ENCODE results near the gene FER. TPM values are rescaled to one million over a fixed set of nuclear protein-coding genes. Genes with fewer than 3 reads are reported as not detected.
"Not testable (repeated sequence)": the region's sequence is repeated elsewhere in the genome, so short reads cannot be mapped to it uniquely, and the experiment has no call there.

Gene FER
- total RNA-seq: 10 to 100 TPM; 39.8 to 40.4 TPM
- 17.5 TPM for polyA plus RNA-seq (ENCODE audit: insufficient read depth, low read depth, low replicate concordance)
- long read RNA-seq, donor 1: 0 reads
- long read RNA-seq, donor 2: 0 reads

- no peak for TF ChIP-seq POLR2A (IDR thresholded peaks at IDR 0.05)
- TF ChIP-seq CTCF (IDR thresholded peaks at IDR 0.05): no peak
- H3K27ac ChIP-seq: peak within 1 kb of the TSS; percentile 86 to 98
- no peaks in the 10 kb centered on the region for H3K36me3 ChIP-seq (ENCODE audit: low read depth, missing control alignments)
- DNase-seq: peak; percentile 65
- peak within 1 kb of the TSS; percentile 78 to 96 for H3K4me3 ChIP-seq
- intact Hi-C loops (cut with DNase I; ENCODE audit: low total_unique reads): no loop called here
- H3K27me3 ChIP-seq: no peaks in the 10 kb centered on the region
- WGBS, 2 donors: 0 to 1% methylated on average over 19 to 21 of the region's 21 CpGs
- H3K9me3 ChIP-seq: no peaks in the 10 kb centered on the region
- peaks cover 10% of the 10 kb centered on the region for H3K4me1 ChIP-seq
Measured at GRCh38 chr5:108747774-108748400, at the start of gene FER. Gene FER, plus strand, starts transcription at chr5:108747897. Its CDS starts 50,286 bp downstream, at chr5:108798183.

- intact Hi-C loops (cut with DNase I; ENCODE audit: low total_unique reads); H3K9me3 ChIP-seq; H3K36me3 ChIP-seq (ENCODE audit: low read depth, missing control alignments); H3K4me3 ChIP-seq; H3K27me3 ChIP-seq; H3K4me1 ChIP-seq; H3K27ac ChIP-seq; DNase-seq: not testable (repeated sequence)
- 90 to 96% methylated on average over 5 of the region's 5 CpGs for WGBS, 2 donors
Measured at GRCh38 chr5:108700388-108700787, 47.3 kb upstream of the FER start.

- Histone ChIP-seq H3K27ac (no peak overlapping the region), H3K9me3 (no peaks in the 10 kb centered on the region), H3K4me3 (no peak overlapping the region), H3K4me1 (no peaks in the 10 kb centered on the region), H3K36me3 (ENCODE audit: low read depth, missing control alignments) (no peaks in the 10 kb centered on the region), H3K27me3 (no peaks in the 10 kb centered on the region)
- intact Hi-C loops (cut with DNase I; ENCODE audit: low total_unique reads): no loop called here
- TF ChIP-seq CTCF (IDR thresholded peaks at IDR 0.05) (no peak), POLR2A (IDR thresholded peaks at IDR 0.05) (no peak)
- WGBS, 2 donors: 39 to 41% methylated on average over 2 to 3 of the region's 3 CpGs
- no peak for DNase-seq
Measured at GRCh38 chr5:108700930-108701329, 46.8 kb upstream of the FER start.

GRCh38 chr5:108702546-108702945 lies 45.2 kb upstream of the FER start:
- Histone ChIP-seq H3K36me3 (ENCODE audit: low read depth, missing control alignments) (no peaks in the 10 kb centered on the region), H3K27me3 (no peaks in the 10 kb centered on the region), H3K27ac (no peak overlapping the region), H3K4me3 (no peak overlapping the region), H3K9me3 (no peaks in the 10 kb centered on the region), H3K4me1 (no peaks in the 10 kb centered on the region)
- 48 to 69% methylated on average over 5 of the region's 5 CpGs for WGBS, 2 donors
- no peak for DNase-seq
- no peak for TF ChIP-seq POLR2A (IDR thresholded peaks at IDR 0.05)
- TF ChIP-seq CTCF (IDR thresholded peaks at IDR 0.05): no peak
- intact Hi-C loops (cut with DNase I; ENCODE audit: low total_unique reads): no loop called here

GRCh38 chr5:108703313-108703712 lies 44.4 kb upstream of the FER start:
- no peak for TF ChIP-seq CTCF (IDR thresholded peaks at IDR 0.05)
- TF ChIP-seq POLR2A (IDR thresholded peaks at IDR 0.05): no peak
- H3K9me3 ChIP-seq: no peaks in the 10 kb centered on the region
- H3K4me1 ChIP-seq: no peaks in the 10 kb centered on the region
- H3K36me3 ChIP-seq (ENCODE audit: low read depth, missing control alignments): no peaks in the 10 kb centered on the region
- intact Hi-C loops (cut with DNase I; ENCODE audit: low total_unique reads): no loop called here
- WGBS, 2 donors: 77 to 82% methylated on average over 5 of the region's 5 CpGs
- H3K4me3 ChIP-seq: no peak overlapping the region
- DNase-seq: no peak
- no peaks in the 10 kb centered on the region for H3K27me3 ChIP-seq
- H3K27ac ChIP-seq: no peak overlapping the region
